ENCODE measurements around the gene RASSF7. TPM values are rescaled to one million over a fixed set of nuclear protein-coding genes. Genes with fewer than 3 reads are reported as not detected.

The RASSF7 gene
- total and polyA plus RNA-seq, 10 of the 15 experiments (the other 5 are each of a cell fraction or from before 2014, with no cell fraction given): 0.39 to 29.7 (median 13.2) TPM

- Histone ChIP-seq H3K27ac (ENCODE audit: control insufficient read depth, insufficient read depth) (no peak overlapping the region), H3K9me3 (replicated peaks; ENCODE audit: control insufficient read depth, insufficient read depth, low read length) (no peaks in the 10 kb centered on the region), H2AFZ (ENCODE audit: control insufficient read depth, low read depth, low read length) (no peak overlapping the region), H4K20me1 (ENCODE audit: control insufficient read depth, insufficient read depth) (no peaks in the 10 kb centered on the region), H3K27me3 (replicated peaks in 1 of 2; ENCODE audit: control insufficient read depth in 2 of 2, insufficient read depth in 2 of 2, low read length in 1 of 2) (no peaks in the 10 kb centered on the region), H3K9ac (ENCODE audit: control insufficient read depth, insufficient read depth, low read length) (no peak overlapping the region), H3K79me2 (ENCODE audit: control insufficient read depth, insufficient read depth, low read length) (no peaks in the 10 kb centered on the region), H3K4me2 (ENCODE audit: control insufficient read depth, insufficient read depth) (no peak overlapping the region), H3K4me1 (ENCODE audit: control insufficient read depth, insufficient read depth, low read length) (peaks cover 3% of the 10 kb centered on the region; the same call in 1 of the 2 replicates), H3K4me3 (no peak overlapping the region), H3K36me3 (ENCODE audit: control insufficient read depth in 2 of 2, insufficient read depth in 2 of 2, low read length in 1 of 2) (no peaks in the 10 kb centered on the region)
- ATAC-seq: no peak
- intact Hi-C loops (cut with micrococcal nuclease; ENCODE audit: unreplicated experiment): no loop called here
- in situ Hi-C loops (cut with MboI): no loop called here
- CTCF ChIA-PET: interaction anchor here (0.6 kb wide), 1 partner anchor 288 kb away, joined by 3 read pairs; no protein-coding TSS in a partner anchor
- TF ChIP-seq, protein P1, sequence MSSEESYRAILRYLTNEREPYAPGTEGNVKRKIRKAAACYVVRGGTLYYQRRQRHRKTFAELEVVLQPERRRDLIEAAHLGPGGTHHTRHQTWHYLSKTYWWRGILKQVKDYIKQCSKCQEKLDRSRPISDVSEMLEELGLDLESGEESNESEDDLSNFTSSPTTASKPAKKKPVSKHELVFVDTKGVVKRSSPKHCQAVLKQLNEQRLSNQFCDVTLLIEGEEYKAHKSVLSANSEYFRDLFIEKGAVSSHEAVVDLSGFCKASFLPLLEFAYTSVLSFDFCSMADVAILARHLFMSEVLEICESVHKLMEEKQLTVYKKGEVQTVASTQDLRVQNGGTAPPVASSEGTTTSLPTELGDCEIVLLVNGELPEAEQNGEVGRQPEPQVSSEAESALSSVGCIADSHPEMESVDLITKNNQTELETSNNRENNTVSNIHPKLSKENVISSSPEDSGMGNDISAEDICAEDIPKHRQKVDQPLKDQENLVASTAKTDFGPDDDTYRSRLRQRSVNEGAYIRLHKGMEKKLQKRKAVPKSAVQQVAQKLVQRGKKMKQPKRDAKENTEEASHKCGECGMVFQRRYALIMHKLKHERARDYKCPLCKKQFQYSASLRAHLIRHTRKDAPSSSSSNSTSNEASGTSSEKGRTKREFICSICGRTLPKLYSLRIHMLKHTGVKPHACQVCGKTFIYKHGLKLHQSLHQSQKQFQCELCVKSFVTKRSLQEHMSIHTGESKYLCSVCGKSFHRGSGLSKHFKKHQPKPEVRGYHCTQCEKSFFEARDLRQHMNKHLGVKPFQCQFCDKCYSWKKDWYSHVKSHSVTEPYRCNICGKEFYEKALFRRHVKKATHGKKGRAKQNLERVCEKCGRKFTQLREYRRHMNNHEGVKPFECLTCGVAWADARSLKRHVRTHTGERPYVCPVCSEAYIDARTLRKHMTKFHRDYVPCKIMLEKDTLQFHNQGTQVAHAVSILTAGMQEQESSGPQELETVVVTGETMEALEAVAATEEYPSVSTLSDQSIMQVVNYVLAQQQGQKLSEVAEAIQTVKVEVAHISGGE (CRISPR knock-in tag; IDR thresholded peaks at IDR 0.05): no peak
- TF ChIP-seq, protein P2, sequence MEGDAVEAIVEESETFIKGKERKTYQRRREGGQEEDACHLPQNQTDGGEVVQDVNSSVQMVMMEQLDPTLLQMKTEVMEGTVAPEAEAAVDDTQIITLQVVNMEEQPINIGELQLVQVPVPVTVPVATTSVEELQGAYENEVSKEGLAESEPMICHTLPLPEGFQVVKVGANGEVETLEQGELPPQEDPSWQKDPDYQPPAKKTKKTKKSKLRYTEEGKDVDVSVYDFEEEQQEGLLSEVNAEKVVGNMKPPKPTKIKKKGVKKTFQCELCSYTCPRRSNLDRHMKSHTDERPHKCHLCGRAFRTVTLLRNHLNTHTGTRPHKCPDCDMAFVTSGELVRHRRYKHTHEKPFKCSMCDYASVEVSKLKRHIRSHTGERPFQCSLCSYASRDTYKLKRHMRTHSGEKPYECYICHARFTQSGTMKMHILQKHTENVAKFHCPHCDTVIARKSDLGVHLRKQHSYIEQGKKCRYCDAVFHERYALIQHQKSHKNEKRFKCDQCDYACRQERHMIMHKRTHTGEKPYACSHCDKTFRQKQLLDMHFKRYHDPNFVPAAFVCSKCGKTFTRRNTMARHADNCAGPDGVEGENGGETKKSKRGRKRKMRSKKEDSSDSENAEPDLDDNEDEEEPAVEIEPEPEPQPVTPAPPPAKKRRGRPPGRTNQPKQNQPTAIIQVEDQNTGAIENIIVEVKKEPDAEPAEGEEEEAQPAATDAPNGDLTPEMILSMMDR (IDR thresholded peaks at IDR 0.05 in 2 of 3, conservative IDR thresholded peaks at IDR 0.05 in 1 of 3; ENCODE audit: control insufficient read depth in 2 of 3, extremely low read depth in 1 of 3, insufficient read depth in 1 of 3, low read depth in 3 of 3, low read length in 3 of 3): peak in 2 of 3 experiments; percentile 8 to 25; a peak in 1 of 6 replicates
- TF ChIP-seq NRF1 (conservative IDR thresholded peaks at IDR 0.05; ENCODE audit: low read depth, low read length): no peak
- TF ChIP-seq, protein P3, sequence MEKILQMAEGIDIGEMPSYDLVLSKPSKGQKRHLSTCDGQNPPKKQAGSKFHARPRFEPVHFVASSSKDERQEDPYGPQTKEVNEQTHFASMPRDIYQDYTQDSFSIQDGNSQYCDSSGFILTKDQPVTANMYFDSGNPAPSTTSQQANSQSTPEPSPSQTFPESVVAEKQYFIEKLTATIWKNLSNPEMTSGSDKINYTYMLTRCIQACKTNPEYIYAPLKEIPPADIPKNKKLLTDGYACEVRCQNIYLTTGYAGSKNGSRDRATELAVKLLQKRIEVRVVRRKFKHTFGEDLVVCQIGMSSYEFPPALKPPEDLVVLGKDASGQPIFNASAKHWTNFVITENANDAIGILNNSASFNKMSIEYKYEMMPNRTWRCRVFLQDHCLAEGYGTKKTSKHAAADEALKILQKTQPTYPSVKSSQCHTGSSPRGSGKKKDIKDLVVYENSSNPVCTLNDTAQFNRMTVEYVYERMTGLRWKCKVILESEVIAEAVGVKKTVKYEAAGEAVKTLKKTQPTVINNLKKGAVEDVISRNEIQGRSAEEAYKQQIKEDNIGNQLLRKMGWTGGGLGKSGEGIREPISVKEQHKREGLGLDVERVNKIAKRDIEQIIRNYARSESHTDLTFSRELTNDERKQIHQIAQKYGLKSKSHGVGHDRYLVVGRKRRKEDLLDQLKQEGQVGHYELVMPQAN (conservative IDR thresholded peaks at IDR 0.05): no peak
- no peak for TF ChIP-seq SMAD5 (IDR thresholded peaks at IDR 0.05; ENCODE audit: low read depth)
- no TSS peak for BruUV-seq (replicated peaks)
- SMC1A ChIA-PET (ENCODE audit: uncharacterized antibody, unreplicated experiment): interaction anchor here (1.1 kb wide), 1 partner anchor 270 kb away, joined by 3 read pairs; no protein-coding TSS in a partner anchor
- POLR2A ChIA-PET: no interaction called here
- 95% methylated on average over 38 of the region's 39 CpGs for WGBS (ENCODE audit: insufficient coverage, insufficient replicate concordance, low lambda C conversion rate, missing lambda C conversion rate)
- RAD21 ChIA-PET (ENCODE audit: unreplicated experiment): no interaction called here
- FAIRE-seq: no peak
- DNase-seq (ENCODE audit: low read depth, low spot score): no peak
These were observed 40.2 kb upstream of the RASSF7 start for GRCh38 chr11:520428-521176.

Data from GM12878 (cell line).